HS-27A (cell line): Measurements from ENCODE around the gene FAT1.
A peak's percentile ranks its signal among the peaks of the same experiment; 100 is the strongest.
"Not testable (repeated sequence)": the region's sequence is repeated elsewhere in the genome, so short reads cannot be mapped to it uniquely, and the experiment has no call there.

Experiments
- DNase-seq: peaks from one replicate; pipeline ENCODE4 v3.0.0-alpha.2; 2012; ENCODE audit warnings: low read depth, missing footprints

FAT1 gene

GRCh38 chr4:186698028-186698427 lies 25.6 kb downstream of the FAT1 start:
- DNase-seq: no peak

- DNase-seq: no peak
Measured at GRCh38 chr4:186695392-186695791, 28.3 kb downstream of the FAT1 start.

- DNase-seq: no peak
Measured at GRCh38 chr4:186693894-186694293, 29.8 kb downstream of the FAT1 start.

DNA sequence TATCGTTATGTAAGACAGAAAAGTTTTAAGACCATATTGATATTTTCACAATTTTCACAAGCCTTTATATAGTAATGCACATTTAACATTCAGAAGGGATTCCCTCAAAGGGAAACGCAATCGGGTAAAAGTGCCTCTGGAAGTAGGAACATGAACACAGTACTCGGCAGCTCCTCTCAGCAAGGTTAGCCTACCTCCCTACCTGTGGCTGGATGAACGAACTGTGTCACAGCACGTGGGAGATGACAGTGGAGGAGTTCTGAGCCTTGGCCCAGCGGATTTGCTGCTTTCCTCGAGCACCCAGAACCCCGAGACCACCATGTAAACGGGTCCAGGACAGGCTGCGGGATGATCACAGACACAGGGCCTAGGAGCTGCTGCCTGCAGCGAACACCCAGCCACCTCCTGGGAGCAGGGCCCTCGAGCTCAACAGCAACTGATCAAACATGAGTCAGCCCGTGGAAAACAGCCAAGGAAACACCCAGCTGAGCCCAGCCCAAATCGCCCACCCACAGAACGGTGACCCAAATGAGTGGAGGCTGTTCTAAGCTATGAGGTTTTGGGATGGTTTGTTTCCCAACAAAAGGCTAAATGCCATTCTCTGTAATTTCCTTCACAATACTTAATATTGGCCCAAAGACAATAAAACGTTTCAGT lies 30.4 kb downstream of the FAT1 start:
- DNase-seq: peak; percentile 26

DNA sequence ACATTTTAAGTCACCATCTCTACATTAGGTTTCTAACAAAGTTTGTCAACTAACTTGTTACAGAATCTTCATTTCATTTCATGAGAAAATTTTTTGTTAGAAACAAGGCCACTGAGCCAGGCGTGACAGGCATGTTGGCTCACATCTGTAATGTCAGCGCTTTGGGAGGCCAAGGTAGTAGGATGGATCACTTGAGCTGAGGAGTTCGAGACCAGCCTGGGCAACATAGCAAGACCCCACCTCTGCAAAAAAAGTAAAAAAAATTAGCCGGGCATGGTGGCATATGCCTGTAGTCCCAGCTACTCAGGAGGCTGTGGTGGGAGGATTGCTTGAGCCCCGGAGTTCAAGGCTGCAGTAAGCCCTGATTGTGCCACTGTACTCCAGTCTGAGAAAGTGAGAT lies 32.3 kb downstream of the FAT1 start:
- DNase-seq: no peak

- no peak for DNase-seq
Measured at GRCh38 chr4:186689476-186689875, 34.2 kb downstream of the FAT1 start.

GRCh38 chr4:186688150-186688943 lies 35.3 kb downstream of the FAT1 start:
- no peak for DNase-seq

GRCh38 chr4:186687265-186687664 lies 36.4 kb downstream of the FAT1 start:
- no peak for DNase-seq

DNA sequence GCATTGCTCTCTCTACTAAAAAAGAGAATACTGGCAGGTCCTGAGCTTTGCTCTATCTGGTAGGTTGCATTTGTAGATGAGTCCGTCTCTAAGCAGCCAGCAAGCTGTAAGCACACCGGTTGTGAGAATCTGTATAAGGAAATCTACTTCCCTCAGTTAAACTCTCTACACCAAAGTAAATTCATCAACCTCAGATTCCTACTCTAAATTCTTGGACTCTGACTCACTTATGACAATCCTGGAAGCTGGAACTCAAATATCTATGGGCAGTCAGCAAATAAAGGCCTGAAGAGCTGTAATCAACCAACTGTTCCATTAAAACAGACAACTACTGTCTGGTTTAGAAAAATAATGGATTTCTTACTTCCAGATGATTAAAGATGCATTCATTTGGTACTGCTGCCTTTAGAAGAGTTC lies 37.9 kb downstream of the FAT1 start:
- peak; percentile 36 for DNase-seq

DNA sequence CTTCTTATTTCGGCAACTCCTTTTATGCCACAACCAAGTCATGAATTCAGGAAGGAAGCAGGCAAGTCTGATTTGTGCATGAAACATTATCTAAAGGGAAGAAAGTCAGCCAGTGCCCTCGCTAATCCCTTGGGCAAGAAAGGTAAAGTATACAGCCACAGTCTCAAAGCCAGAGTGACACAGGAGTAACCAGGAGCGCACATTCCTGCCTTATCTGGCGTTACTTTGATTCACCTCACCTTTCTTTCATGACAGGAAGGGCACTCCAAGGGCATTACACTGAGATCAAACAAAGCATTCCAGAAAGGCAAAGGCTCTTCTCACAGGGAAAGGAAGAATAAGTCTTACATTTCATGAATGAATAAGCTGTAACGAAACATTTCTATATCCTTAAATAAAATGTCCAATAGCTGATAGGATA lies 38.8 kb downstream of the FAT1 start:
- DNase-seq: no peak

GRCh38 chr4:186684220-186684619 lies 39.4 kb downstream of the FAT1 start:
- DNase-seq: no peak

DNA sequence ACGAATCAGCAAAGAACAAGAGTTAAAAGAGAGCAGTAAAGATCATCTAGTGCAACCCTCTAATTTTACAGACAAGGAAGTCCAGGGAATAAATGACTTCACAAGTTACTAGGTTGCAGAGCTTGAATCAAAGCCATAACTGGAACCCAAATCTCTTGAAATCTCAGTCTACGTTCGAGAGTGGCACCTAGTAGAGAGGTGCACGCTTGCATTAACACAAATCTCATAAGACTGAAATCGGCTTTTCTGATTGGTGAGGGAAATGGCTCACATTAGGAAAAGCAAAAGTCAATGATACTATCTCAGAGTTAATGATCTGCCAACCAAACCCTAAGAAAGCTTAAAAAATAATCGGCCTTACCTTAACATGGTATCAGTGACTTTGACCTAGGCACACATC lies 43.0 kb downstream of the FAT1 start:
- no peak for DNase-seq

DNA sequence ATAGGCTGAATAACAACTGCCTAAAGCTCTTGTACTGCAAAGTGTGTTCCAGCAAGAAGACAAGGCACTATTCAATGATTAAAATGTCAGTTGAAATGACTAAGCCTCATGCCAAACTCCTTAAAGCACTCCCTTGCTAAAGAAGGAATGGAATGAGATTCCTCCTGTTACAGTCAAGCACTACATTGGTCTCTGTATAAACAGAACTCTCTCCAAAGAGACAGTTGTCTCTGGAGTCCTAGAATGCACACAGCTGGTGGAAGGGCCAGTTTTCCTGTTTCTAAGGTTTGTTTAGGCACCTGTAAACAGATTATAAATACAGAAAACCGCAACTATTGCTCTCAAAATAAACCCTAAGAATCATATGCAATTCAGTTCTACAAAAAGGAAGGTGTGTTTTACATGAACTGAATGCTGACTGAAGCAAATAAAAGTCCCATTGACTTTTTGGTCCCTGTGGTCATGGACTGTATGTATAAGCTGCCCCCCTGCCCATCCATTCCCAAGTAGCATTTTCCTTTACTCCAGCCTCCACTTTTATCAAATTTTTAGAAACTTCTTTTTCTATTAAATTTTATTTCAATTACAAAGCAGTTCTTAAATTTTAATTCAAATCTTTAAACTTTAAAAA lies 47.0 kb downstream of the FAT1 start:
- DNase-seq: peak; percentile 19

GRCh38 chr4:186669735-186670134 lies 53.9 kb downstream of the FAT1 start:
- no peak for DNase-seq

DNA sequence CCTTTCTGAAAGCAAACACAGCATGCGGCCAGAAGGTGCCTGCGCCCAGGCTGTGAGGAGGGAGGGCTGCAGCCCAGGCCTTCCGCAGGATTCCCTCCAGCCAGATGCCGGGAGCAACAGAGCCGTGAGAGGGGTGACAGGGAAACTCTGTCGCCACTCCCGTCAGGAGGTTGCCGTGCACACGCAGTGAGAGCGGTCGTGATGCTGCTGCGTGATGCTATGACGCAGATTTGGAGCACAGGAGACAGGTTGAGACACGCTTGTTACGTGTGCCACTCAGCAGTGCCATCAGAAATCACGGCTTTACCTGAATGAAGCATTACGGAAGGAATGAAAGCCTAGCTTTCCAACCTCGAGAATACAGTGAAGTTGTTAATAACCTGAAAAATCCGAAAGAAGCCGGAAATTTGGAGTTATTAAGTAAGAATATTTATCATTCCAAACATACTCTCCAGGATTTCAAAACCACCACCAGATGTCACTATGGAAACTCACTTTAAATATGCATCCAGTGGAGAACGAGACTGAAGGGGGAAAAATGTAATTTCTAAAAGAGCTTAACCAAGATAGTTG lies 54.4 kb downstream of the FAT1 start:
- no peak for DNase-seq

- no peak for DNase-seq
Measured at GRCh38 chr4:186666750-186667149, 56.9 kb downstream of the FAT1 start.

- DNase-seq: no peak
Measured at GRCh38 chr4:186666252-186666651, 57.4 kb downstream of the FAT1 start.

DNA sequence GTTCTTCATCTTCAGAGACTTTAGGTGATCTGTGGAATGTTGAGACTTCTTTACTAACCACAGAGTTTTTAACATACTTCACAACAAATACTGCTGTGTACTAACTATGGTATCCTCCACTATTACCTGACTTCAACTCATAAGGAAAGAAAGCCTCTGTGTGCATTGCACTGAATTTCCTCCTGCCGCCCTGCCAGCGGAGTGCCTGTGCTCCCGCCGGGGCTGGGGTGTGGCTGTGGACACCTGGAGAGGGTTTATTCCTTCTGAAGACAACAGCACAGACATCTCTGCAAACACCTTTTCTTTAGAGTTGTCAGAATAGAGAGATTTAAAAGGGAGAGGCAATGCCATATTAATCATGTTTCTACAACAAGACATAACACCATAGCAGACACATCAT lies 63.3 kb downstream of the FAT1 start:
- no peak for DNase-seq

DNA sequence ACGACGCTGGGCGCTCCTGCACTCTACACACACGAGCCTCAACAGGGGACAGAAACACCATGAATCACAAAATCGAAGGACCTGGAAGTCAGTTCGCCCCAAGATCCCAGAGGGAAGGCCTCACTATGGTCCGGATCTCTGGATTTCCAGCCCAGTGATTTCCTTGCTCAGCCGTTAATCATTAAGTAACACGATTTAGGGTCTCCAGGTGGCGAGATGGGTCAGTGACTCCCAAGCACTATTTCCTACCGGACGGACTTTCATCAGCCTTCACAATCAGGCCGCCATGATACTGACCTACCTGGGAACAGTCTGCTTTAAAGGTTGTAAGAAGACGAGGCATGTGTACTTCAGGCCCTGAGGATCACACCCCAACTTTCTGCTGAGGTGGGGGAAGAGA lies 63.7 kb downstream of the FAT1 start:
- no peak for DNase-seq

DNA sequence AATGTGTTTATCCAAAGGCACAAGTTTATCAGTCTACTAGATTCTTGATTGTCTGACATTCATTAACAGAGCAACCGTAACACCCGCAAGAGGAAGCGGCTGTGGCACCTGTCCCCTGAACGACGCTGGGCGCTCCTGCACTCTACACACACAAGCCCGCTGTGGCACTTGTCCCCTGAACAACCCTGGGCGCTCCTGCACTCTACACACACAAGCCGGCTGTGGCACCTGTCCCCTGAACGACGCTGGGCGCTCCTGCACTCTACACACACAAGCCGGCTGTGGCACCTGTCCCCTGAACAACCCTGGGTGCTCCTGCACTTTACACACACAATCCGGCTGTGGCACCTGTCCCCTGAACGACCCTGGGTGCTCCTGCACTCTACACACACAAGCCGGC lies 64.2 kb downstream of the FAT1 start:
- DNase-seq: not testable (repeated sequence)

- no peak for DNase-seq
Measured at GRCh38 chr4:186658657-186659056, 65.0 kb downstream of the FAT1 start.

DNA sequence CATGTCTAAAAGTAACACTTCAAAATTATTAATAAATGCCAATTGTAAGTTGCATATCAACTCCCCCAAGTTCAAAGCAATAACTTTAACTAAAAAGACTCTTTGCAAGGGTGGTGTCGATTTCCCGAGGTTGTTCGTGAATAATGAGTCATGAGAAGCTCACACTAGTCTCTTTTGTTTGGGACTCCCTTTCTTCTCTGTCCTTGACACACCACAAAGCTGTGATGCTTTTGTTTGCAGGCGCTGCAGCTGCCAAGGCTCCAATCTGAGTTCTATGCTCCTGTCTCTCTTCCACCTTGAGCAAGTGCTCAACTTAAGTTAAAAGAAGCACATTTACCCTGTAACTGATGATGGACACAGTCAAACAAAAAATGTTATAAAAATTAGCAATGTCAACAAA lies 65.9 kb downstream of the FAT1 start:
- DNase-seq: no peak

DNA sequence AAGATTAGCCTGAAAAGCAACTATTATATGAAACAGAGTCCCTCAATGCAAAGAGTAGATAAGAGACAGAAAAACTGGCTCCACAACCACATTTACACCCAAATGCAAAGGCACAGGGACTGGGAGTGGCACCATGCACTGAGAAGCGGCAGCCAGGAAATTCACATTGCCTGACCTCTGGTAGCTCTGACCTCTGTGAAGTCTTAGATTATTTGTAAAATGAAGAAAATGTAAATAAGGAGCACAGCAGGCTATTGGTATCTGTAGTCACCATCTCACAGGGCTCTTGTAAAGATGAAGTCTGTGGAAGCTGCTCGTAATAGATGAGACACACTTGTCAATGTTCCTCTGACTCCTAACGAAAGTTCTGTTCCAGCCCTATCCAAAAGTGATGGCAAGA lies 69.7 kb downstream of the FAT1 start:
- DNase-seq: no peak
